OCI-LY7 (cell line): ENCODE data around the gene ELK3. TPM values are rescaled to one million over a fixed set of nuclear protein-coding genes. Genes with fewer than 3 reads are reported as not detected.

Experiments used
- BruUV-seq: library from RNA; stranded (reverse); fragments of 400-500 nt; replicated peaks from 2 replicates; lab custom pipeline; 2021; lab: Mats Ljungman, UMichigan
- CTCF ChIA-PET: fragments of 300-600 bp; sonication (Branson Sonifier 250); formaldehyde crosslinking; loops from one replicate; lab custom pipeline; 2022; ENCODE audit warnings: antibody characterized with exemption; ENCODE audit not compliant: unreplicated experiment; lab: Charles Lee
- POLR2A ChIA-PET: fragments of 300-600 bp; sonication (Branson Sonifier 250); formaldehyde crosslinking; loops from one replicate; lab custom pipeline; 2022; ENCODE audit warnings: antibody characterized with exemption; lab: Charles Lee
- DNase-seq: peaks from one replicate; pipeline ENCODE4 v3.0.0-alpha.2; 2015; ENCODE audit warnings: low spot score
- H2AFZ ChIP-seq: fragments of 200-600 bp; sonication (generic), shearing (Covaris generic); 2 replicates; pipeline ENCODE4 v1.6.1; 2014; ENCODE audit warnings: mild to moderate bottlenecking, antibody characterized with exemption, low read length, moderate library complexity
- H3K27ac ChIP-seq: fragments of 200-600 bp; sonication (generic); 2 replicates; pipeline ENCODE4 v1.5.1; 2014; ENCODE audit warnings: mixed run types, low read depth, mild to moderate bottlenecking, moderate library complexity, low read length, inconsistent platforms; ENCODE audit not compliant: poor library complexity, severe bottlenecking
- H3K36me3 ChIP-seq: fragments of 200-600 bp; sonication (generic); 2 replicates; pipeline ENCODE4 v1.6.1; 2014; ENCODE audit warnings: mild to moderate bottlenecking, antibody characterized with exemption, low read length, moderate library complexity, mixed read lengths; ENCODE audit not compliant: insufficient read depth
- H3K4me1 ChIP-seq: fragments of 200-600 bp; sonication (generic); 2 replicates; pipeline ENCODE4 v1.5.1; 2014; ENCODE audit warnings: mild to moderate bottlenecking, low read length; ENCODE audit not compliant: insufficient read depth, poor library complexity, severe bottlenecking
- H3K4me2 ChIP-seq: fragments of 200-600 bp; sonication (generic); 2 replicates; pipeline ENCODE4 v1.6.1; 2014; ENCODE audit warnings: mild to moderate bottlenecking, low read length
- H3K4me3 ChIP-seq: fragments of 200-600 bp; sonication (generic); 2 replicates; pipeline ENCODE4 v1.5.1; 2014; ENCODE audit warnings: mild to moderate bottlenecking, low read depth, low read length; ENCODE audit not compliant: poor library complexity, severe bottlenecking
- H3K79me2 ChIP-seq: fragments of 200-600 bp; sonication (generic); 2 replicates; pipeline ENCODE4 v1.6.1; 2016; ENCODE audit warnings: low read depth, mild to moderate bottlenecking, low read length, moderate library complexity, mixed read lengths; ENCODE audit not compliant: insufficient read depth
- H3K9me2 ChIP-seq: fragments of 200-600 bp; sonication (generic); 2 replicates; pipeline ENCODE4 v1.6.1; 2016; ENCODE audit warnings: mild to moderate bottlenecking, low read length, mixed read lengths; ENCODE audit not compliant: insufficient read depth
- H3K9me3 ChIP-seq: fragments of 200-600 bp; sonication (generic); 2 replicates; pipeline ENCODE4 v1.6.1; 2014; ENCODE audit warnings: mild to moderate bottlenecking, mixed run types, low read length, mixed read lengths
- H4K20me1 ChIP-seq: fragments of 200-600 bp; sonication (generic); 2 replicates; pipeline ENCODE4 v1.6.1; 2014; ENCODE audit warnings: mild to moderate bottlenecking, antibody characterized with exemption, low read length, moderate library complexity, mixed read lengths; ENCODE audit not compliant: insufficient read depth
- CTCF ChIP-seq: fragments of 200-600 bp; sonication (generic); conservative IDR thresholded peaks from 2 replicates; pipeline ENCODE4 v1.5.1; 2014; ENCODE audit warnings: mild to moderate bottlenecking, antibody characterized with exemption, low read length, moderate library complexity, mixed read lengths
- EZH2phosphoT487 ChIP-seq: fragments of 200-600 bp; sonication (generic); IDR thresholded peaks from 2 replicates; pipeline ENCODE4 v1.6.1; 2018; ENCODE audit warnings: low read depth, borderline replicate concordance, mild to moderate bottlenecking, mixed run types, antibody characterized with exemption, low read length, moderate library complexity, mixed read lengths
- intact Hi-C: fragments of 100-400 bp; cut with micrococcal nuclease; formaldehyde crosslinking; loops from one replicate; pipeline ENCODE4 v1.10.0; 2022; ENCODE audit not compliant: unreplicated experiment
- total RNA-seq, 2 experiments: library from RNA; depleted of rRNA in 1 of 2; stranded (reverse); fragments of >200 nt in 1 of 2; shearing (Covaris generic) in 1 of 2; gene quantifications; 2 replicates each; pipeline ENCODE4 v1.2.3, GENCODE V29; 2014 to 2022

The ELK3 gene
- total RNA-seq, 2 experiments from 2014 or later, result 1.9 to 4.2 TPM

GRCh38 chr12:96171905-96172304 is 22.3 kb upstream of the ELK3 start:
- Histone ChIP-seq H2AFZ (no peak overlapping the region), H3K4me1 (no peaks in the 10 kb centered on the region), H4K20me1 (no peaks in the 10 kb centered on the region), H3K36me3 (no peaks in the 10 kb centered on the region), H3K4me2 (no peak overlapping the region), H3K79me2 (no peaks in the 10 kb centered on the region), H3K27ac (no peak overlapping the region), H3K9me3 (0 out of 2 replicates have a peak, but pooled peaks cover under 1% of the 10 kb centered on the region), H3K4me3 (no peak overlapping the region), H3K9me2 (no peaks in the 10 kb centered on the region)
- CTCF ChIA-PET, result no interaction called here
- intact Hi-C loops, result no loop called here
- DNase-seq, result no peak
- TF ChIP-seq EZH2phosphoT487, result no peak
- TF ChIP-seq CTCF, result no peak
- POLR2A ChIA-PET, result no interaction called here
- no TSS peak for BruUV-seq

GRCh38 chr12:96172981-96173380 is 21.2 kb upstream of the ELK3 start:
- Histone ChIP-seq H3K4me3 (no peak overlapping the region), H3K9me2 (no peaks in the 10 kb centered on the region), H2AFZ (no peak overlapping the region), H3K79me2 (no peaks in the 10 kb centered on the region), H3K9me3 (0 out of 2 replicates have a peak, but pooled peaks cover 5% of the 10 kb centered on the region), H3K4me2 (no peak overlapping the region), H3K4me1 (no peaks in the 10 kb centered on the region), H3K27ac (no peak overlapping the region), H4K20me1 (no peaks in the 10 kb centered on the region), H3K36me3 (no peaks in the 10 kb centered on the region)
- intact Hi-C loops, result no loop called here
- no peak for DNase-seq
- POLR2A ChIA-PET, result no interaction called here
- TF ChIP-seq EZH2phosphoT487 (no peak), CTCF (no peak)
- CTCF ChIA-PET, result no interaction called here
- no TSS peak for BruUV-seq

- no peak for TF ChIP-seq CTCF
- no peak for TF ChIP-seq EZH2phosphoT487
- no peak for DNase-seq
- H3K4me3 ChIP-seq, result no peak overlapping the region
- no peaks in the 10 kb centered on the region for H3K4me1 ChIP-seq
- no peaks in the 10 kb centered on the region for H3K9me2 ChIP-seq
- no peak overlapping the region for H3K27ac ChIP-seq
- H3K36me3 ChIP-seq, result no peaks in the 10 kb centered on the region
- H3K79me2 ChIP-seq, result no peaks in the 10 kb centered on the region
- intact Hi-C loops, result no loop called here
- H3K4me2 ChIP-seq, result no peak overlapping the region
- BruUV-seq, result no TSS peak
- H2AFZ ChIP-seq, result no peak overlapping the region
- H4K20me1 ChIP-seq, result no peaks in the 10 kb centered on the region
- POLR2A ChIA-PET, result no interaction called here
- 0 out of 2 replicates have a peak, but pooled peaks cover 5% of the 10 kb centered on the region for H3K9me3 ChIP-seq
- CTCF ChIA-PET, result no interaction called here
These were observed 17.6 kb upstream of the ELK3 start for GRCh38 chr12:96176575-96176974.
